GM18526 (cell line): Measurements from ENCODE around the gene POLQ.

Source experiments
- POLR2A ChIP-seq: IDR thresholded peaks from 3 replicates; pipeline ENCODE4 v1.6.1; 2011; ENCODE audit not compliant: insufficient read length; ENCODE audit errors: extremely low read depth

Gene POLQ

GRCh38 chr3:121481106-121481880 is 64.5 kb downstream of the POLQ start:
- TF ChIP-seq POLR2A, result no peak

GRCh38 chr3:121477589-121477988 is 68.2 kb downstream of the POLQ start:
- no peak for TF ChIP-seq POLR2A

- no peak for TF ChIP-seq POLR2A
Observed at GRCh38 chr3:121473001-121473400, 72.8 kb downstream of the POLQ start.

GRCh38 chr3:121467085-121467484 is 78.7 kb downstream of the POLQ start:
- TF ChIP-seq POLR2A, result no peak

GRCh38 chr3:121463745-121464144 is 82.0 kb downstream of the POLQ start:
- TF ChIP-seq POLR2A, result no peak

GRCh38 chr3:121462565-121462964 is 83.2 kb downstream of the POLQ start:
- no peak for TF ChIP-seq POLR2A

- TF ChIP-seq POLR2A, result no peak
Observed at GRCh38 chr3:121443456-121443855, 102.3 kb downstream of the POLQ start.

- no peak for TF ChIP-seq POLR2A
Observed at GRCh38 chr3:121436641-121437040, 109.1 kb downstream of the POLQ start.

GRCh38 chr3:121436074-121436473 is 109.7 kb downstream of the POLQ start:
- TF ChIP-seq POLR2A, result no peak

- TF ChIP-seq POLR2A, result no peak
Observed at GRCh38 chr3:121431726-121432517, 113.9 kb downstream of the POLQ start.

- no peak for TF ChIP-seq POLR2A
Observed at GRCh38 chr3:121430664-121431215, 115.0 kb downstream of the POLQ start.

GRCh38 chr3:121424549-121424948 is 121.2 kb downstream of the POLQ start:
- TF ChIP-seq POLR2A, result no peak

- no peak for TF ChIP-seq POLR2A
Observed at GRCh38 chr3:121418182-121418581, 127.6 kb downstream of the POLQ start.

GRCh38 chr3:121414924-121415323 is 130.9 kb downstream of the POLQ start:
- no peak for TF ChIP-seq POLR2A

- TF ChIP-seq POLR2A, result no peak
Observed at GRCh38 chr3:121411523-121411922, 134.3 kb downstream of the POLQ start.

- TF ChIP-seq POLR2A, result no peak
Observed at GRCh38 chr3:121405631-121406030, 140.2 kb downstream of the POLQ start.
